PC-9 (cell line): ENCODE data around the gene TMEM17.

Experiments used
- EZH2 ChIP-seq: fragments of 200-600 bp; sonication (generic); IDR thresholded peaks from 2 replicates; pipeline ENCODE4 v1.8.0; 2017; ENCODE audit warnings: antibody characterized with exemption, low read depth
- TF ChIP-seq, protein P1 (sequence below): fragments of 200-600 bp; sonication (generic); conservative IDR thresholded peaks from 2 replicates; pipeline ENCODE4 v1.6.1; 2017; ENCODE audit warnings: mixed run types, antibody characterized with exemption, mild to moderate bottlenecking, moderate library complexity

DNA sequence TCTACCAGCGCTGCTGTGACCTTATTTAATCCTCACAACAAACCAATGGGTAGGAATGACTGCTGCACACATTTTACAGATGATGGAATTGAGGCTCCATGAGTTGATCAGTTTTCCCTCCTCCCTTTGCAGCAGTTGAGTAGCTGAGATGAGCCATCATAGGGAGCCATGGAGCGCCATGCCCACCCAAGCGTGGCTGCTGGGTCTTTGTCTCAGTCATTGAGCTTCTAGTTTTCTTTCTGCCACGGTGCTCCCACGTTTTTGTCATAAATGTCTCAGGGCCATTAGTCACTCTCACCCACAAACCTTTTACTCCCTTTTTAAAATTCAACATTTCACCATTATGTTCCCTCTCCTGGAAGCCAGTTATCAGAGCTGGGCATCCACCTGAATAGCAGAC is 45.8 kb downstream of the TMEM17 start:
- TF ChIP-seq, protein P1, sequence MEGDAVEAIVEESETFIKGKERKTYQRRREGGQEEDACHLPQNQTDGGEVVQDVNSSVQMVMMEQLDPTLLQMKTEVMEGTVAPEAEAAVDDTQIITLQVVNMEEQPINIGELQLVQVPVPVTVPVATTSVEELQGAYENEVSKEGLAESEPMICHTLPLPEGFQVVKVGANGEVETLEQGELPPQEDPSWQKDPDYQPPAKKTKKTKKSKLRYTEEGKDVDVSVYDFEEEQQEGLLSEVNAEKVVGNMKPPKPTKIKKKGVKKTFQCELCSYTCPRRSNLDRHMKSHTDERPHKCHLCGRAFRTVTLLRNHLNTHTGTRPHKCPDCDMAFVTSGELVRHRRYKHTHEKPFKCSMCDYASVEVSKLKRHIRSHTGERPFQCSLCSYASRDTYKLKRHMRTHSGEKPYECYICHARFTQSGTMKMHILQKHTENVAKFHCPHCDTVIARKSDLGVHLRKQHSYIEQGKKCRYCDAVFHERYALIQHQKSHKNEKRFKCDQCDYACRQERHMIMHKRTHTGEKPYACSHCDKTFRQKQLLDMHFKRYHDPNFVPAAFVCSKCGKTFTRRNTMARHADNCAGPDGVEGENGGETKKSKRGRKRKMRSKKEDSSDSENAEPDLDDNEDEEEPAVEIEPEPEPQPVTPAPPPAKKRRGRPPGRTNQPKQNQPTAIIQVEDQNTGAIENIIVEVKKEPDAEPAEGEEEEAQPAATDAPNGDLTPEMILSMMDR: no peak
- no peak for TF ChIP-seq EZH2
